Karpas-422 (cell line): Measurements from ENCODE around the gene NCOA5. TPM values are rescaled to one million over a fixed set of nuclear protein-coding genes. Genes with fewer than 3 reads are reported as not detected.

Experiments
- DNase-seq: peaks from one replicate; pipeline ENCODE4 v3.0.0-alpha.2; 2015
- H2AFZ ChIP-seq: fragments of 200-600 bp; sonication (generic); 2 replicates; pipeline ENCODE4 v1.6.1; 2014; ENCODE audit warnings: antibody characterized with exemption, low read length, mixed read lengths
- H3K27ac ChIP-seq: fragments of 200-600 bp; sonication (generic); 2 replicates; pipeline ENCODE4 v1.5.1; 2014; ENCODE audit warnings: mild to moderate bottlenecking, low read length, moderate library complexity
- H3K27me3 ChIP-seq: fragments of 200-600 bp; sonication (generic); 2 replicates; pipeline ENCODE4 v1.6.1; 2014; ENCODE audit warnings: low read length, mixed read lengths
- H3K36me3 ChIP-seq: fragments of 200-600 bp; sonication (generic); 2 replicates; pipeline ENCODE4 v1.6.1; 2014; ENCODE audit warnings: low read length, mixed read lengths; ENCODE audit not compliant: insufficient read depth
- H3K4me1 ChIP-seq: fragments of 200-600 bp; sonication (generic); 2 replicates; pipeline ENCODE4 v1.6.1; 2014; ENCODE audit warnings: mild to moderate bottlenecking, low read length, mixed read lengths
- H3K4me2 ChIP-seq: fragments of 200-600 bp; sonication (generic); 2 replicates; pipeline ENCODE4 v1.6.1; 2014; ENCODE audit warnings: low read length, low read depth, mild to moderate bottlenecking; ENCODE audit not compliant: poor library complexity, severe bottlenecking
- H3K4me3 ChIP-seq: fragments of 200-600 bp; sonication (generic); 2 replicates; pipeline ENCODE4 v1.5.1; 2014; ENCODE audit warnings: mild to moderate bottlenecking, antibody characterized with exemption, low read length, mixed read lengths
- H3K79me2 ChIP-seq: fragments of 200-600 bp; sonication (generic); 2 replicates; pipeline ENCODE4 v1.6.1; 2014; ENCODE audit warnings: mild to moderate bottlenecking, low read length, mixed read lengths
- H3K9ac ChIP-seq: fragments of 200-600 bp; sonication (generic); 2 replicates; pipeline ENCODE4 v1.6.0; 2014; ENCODE audit warnings: low read length
- H3K9me2 ChIP-seq: fragments of 200-600 bp; sonication (generic), shearing (Covaris generic); replicated peaks from 2 replicates; pipeline ENCODE4 v1.6.0; 2014; ENCODE audit warnings: mild to moderate bottlenecking, low read length, moderate library complexity; ENCODE audit not compliant: insufficient read depth
- H3K9me3 ChIP-seq: fragments of 300-700, 200-600 bp; sonication (generic); 2 replicates; pipeline ENCODE4 v1.6.1; 2014; ENCODE audit warnings: low read length, mixed read lengths
- H4K20me1 ChIP-seq: fragments of 200-600 bp; sonication (generic); 2 replicates; pipeline ENCODE4 v1.6.1; 2014; ENCODE audit warnings: mild to moderate bottlenecking, antibody characterized with exemption, low read length, low read depth; ENCODE audit not compliant: insufficient read depth
- total RNA-seq: library from RNA; depleted of rRNA; stranded (reverse); fragments of >200 nt; shearing (Covaris generic); gene quantifications from 2 replicates; pipeline ENCODE4 v1.2.3, GENCODE V29; 2014; ENCODE audit warnings: low replicate concordance

The NCOA5 gene
- total RNA-seq, 1 experiment from 2014 or later, result 32.8 TPM

GRCh38 chr20:46060975-46061374, 28.8 kb downstream of the NCOA5 start:
- H2AFZ ChIP-seq, result no peak overlapping the region
- H4K20me1 ChIP-seq, result no peaks in the 10 kb centered on the region
- no peaks in the 10 kb centered on the region for H3K4me1 ChIP-seq
- no peak overlapping the region for H3K4me3 ChIP-seq
- H3K27me3 ChIP-seq, result no peaks in the 10 kb centered on the region
- H3K9ac ChIP-seq, result no peak overlapping the region
- peaks cover 16% of the 10 kb centered on the region; the same call in 1 of the 2 replicates for H3K36me3 ChIP-seq
- H3K9me2 ChIP-seq, result no peaks in the 10 kb centered on the region
- H3K27ac ChIP-seq, result no peak overlapping the region
- no peak overlapping the region for H3K4me2 ChIP-seq
- no peak for DNase-seq
- no peaks in the 10 kb centered on the region for H3K9me3 ChIP-seq
- no peaks in the 10 kb centered on the region for H3K79me2 ChIP-seq

GRCh38 chr20:46060301-46060881, 29.4 kb downstream of the NCOA5 start:
- Histone ChIP-seq H4K20me1 (no peaks in the 10 kb centered on the region), H3K27me3 (no peaks in the 10 kb centered on the region), H3K79me2 (no peaks in the 10 kb centered on the region), H3K9me2 (no peaks in the 10 kb centered on the region), H3K9me3 (no peaks in the 10 kb centered on the region), H3K4me1 (no peaks in the 10 kb centered on the region), H3K36me3 (peaks cover 16% of the 10 kb centered on the region; the same call in 1 of the 2 replicates), H3K9ac (no peak overlapping the region), H3K4me3 (no peak overlapping the region), H3K27ac (no peak overlapping the region), H2AFZ (no peak overlapping the region), H3K4me2 (no peak overlapping the region)
- peak; percentile 51 for DNase-seq

GRCh38 chr20:46058599-46059281, 31.0 kb downstream of the NCOA5 start:
- Histone ChIP-seq H3K27ac (no peak overlapping the region), H3K9me2 (no peaks in the 10 kb centered on the region), H3K4me2 (no peak overlapping the region), H3K27me3 (no peaks in the 10 kb centered on the region), H4K20me1 (no peaks in the 10 kb centered on the region; the same call in 1 of the 2 replicates), H2AFZ (no peak overlapping the region), H3K9me3 (no peaks in the 10 kb centered on the region), H3K4me3 (no peak overlapping the region), H3K9ac (no peak overlapping the region), H3K79me2 (no peaks in the 10 kb centered on the region), H3K36me3 (peaks cover 9% of the 10 kb centered on the region; the same call in 1 of the 2 replicates), H3K4me1 (no peaks in the 10 kb centered on the region)
- no peak for DNase-seq

GRCh38 chr20:46057856-46058598, 31.7 kb downstream of the NCOA5 start:
- Histone ChIP-seq H3K79me2 (no peaks in the 10 kb centered on the region), H3K4me3 (no peak overlapping the region), H2AFZ (no peak overlapping the region), H3K9ac (no peak overlapping the region), H3K36me3 (peaks cover 5% of the 10 kb centered on the region; the same call in 1 of the 2 replicates), H3K4me2 (no peak overlapping the region), H3K9me2 (no peaks in the 10 kb centered on the region), H3K9me3 (no peaks in the 10 kb centered on the region), H3K4me1 (no peaks in the 10 kb centered on the region), H3K27ac (no peak overlapping the region), H4K20me1 (no peaks in the 10 kb centered on the region; the same call in 1 of the 2 replicates), H3K27me3 (no peaks in the 10 kb centered on the region)
- DNase-seq, result no peak

GRCh38 chr20:46056970-46057855, 32.5 kb downstream of the NCOA5 start:
- no peak overlapping the region for H3K9ac ChIP-seq
- H3K79me2 ChIP-seq, result no peaks in the 10 kb centered on the region
- H3K4me1 ChIP-seq, result no peaks in the 10 kb centered on the region
- H4K20me1 ChIP-seq, result no peaks in the 10 kb centered on the region; the same call in 1 of the 2 replicates
- no peak overlapping the region for H2AFZ ChIP-seq
- no peak overlapping the region for H3K4me2 ChIP-seq
- H3K27me3 ChIP-seq, result no peaks in the 10 kb centered on the region
- H3K4me3 ChIP-seq, result no peak overlapping the region
- DNase-seq, result no peak
- H3K36me3 ChIP-seq, result no peaks in the 10 kb centered on the region; the same call in 1 of the 2 replicates
- H3K9me2 ChIP-seq, result no peaks in the 10 kb centered on the region
- H3K9me3 ChIP-seq, result no peaks in the 10 kb centered on the region
- H3K27ac ChIP-seq, result no peak overlapping the region

- no peak overlapping the region for H2AFZ ChIP-seq
- no peak for DNase-seq
- H3K27me3 ChIP-seq, result no peaks in the 10 kb centered on the region
- H3K9me2 ChIP-seq, result no peaks in the 10 kb centered on the region
- no peak overlapping the region for H3K27ac ChIP-seq
- H3K4me2 ChIP-seq, result no peak overlapping the region
- H3K9ac ChIP-seq, result no peak overlapping the region
- H3K4me3 ChIP-seq, result no peak overlapping the region
- H3K36me3 ChIP-seq, result no peaks in the 10 kb centered on the region
- no peaks in the 10 kb centered on the region for H3K4me1 ChIP-seq
- H3K79me2 ChIP-seq, result no peaks in the 10 kb centered on the region
- H4K20me1 ChIP-seq, result no peaks in the 10 kb centered on the region; the same call in 1 of the 2 replicates
- no peaks in the 10 kb centered on the region for H3K9me3 ChIP-seq
These were observed 33.5 kb downstream of the NCOA5 start for GRCh38 chr20:46056027-46056833.

- H3K9me2 ChIP-seq, result no peaks in the 10 kb centered on the region
- no peaks in the 10 kb centered on the region for H3K27me3 ChIP-seq
- no peaks in the 10 kb centered on the region for H3K36me3 ChIP-seq
- no peaks in the 10 kb centered on the region; the same call in 1 of the 2 replicates for H4K20me1 ChIP-seq
- H2AFZ ChIP-seq, result no peak overlapping the region
- H3K27ac ChIP-seq, result no peak overlapping the region
- H3K4me3 ChIP-seq, result no peak overlapping the region
- H3K9ac ChIP-seq, result no peak overlapping the region
- H3K4me2 ChIP-seq, result no peak overlapping the region
- no peaks in the 10 kb centered on the region for H3K4me1 ChIP-seq
- H3K9me3 ChIP-seq, result no peaks in the 10 kb centered on the region
- no peaks in the 10 kb centered on the region for H3K79me2 ChIP-seq
- no peak for DNase-seq
These were observed 34.5 kb downstream of the NCOA5 start for GRCh38 chr20:46055269-46055668.
